ENCODE measurements around the gene GMPPA.
A peak's percentile ranks its signal among the peaks of the same experiment; 100 is the strongest.

Gene GMPPA

DNA sequence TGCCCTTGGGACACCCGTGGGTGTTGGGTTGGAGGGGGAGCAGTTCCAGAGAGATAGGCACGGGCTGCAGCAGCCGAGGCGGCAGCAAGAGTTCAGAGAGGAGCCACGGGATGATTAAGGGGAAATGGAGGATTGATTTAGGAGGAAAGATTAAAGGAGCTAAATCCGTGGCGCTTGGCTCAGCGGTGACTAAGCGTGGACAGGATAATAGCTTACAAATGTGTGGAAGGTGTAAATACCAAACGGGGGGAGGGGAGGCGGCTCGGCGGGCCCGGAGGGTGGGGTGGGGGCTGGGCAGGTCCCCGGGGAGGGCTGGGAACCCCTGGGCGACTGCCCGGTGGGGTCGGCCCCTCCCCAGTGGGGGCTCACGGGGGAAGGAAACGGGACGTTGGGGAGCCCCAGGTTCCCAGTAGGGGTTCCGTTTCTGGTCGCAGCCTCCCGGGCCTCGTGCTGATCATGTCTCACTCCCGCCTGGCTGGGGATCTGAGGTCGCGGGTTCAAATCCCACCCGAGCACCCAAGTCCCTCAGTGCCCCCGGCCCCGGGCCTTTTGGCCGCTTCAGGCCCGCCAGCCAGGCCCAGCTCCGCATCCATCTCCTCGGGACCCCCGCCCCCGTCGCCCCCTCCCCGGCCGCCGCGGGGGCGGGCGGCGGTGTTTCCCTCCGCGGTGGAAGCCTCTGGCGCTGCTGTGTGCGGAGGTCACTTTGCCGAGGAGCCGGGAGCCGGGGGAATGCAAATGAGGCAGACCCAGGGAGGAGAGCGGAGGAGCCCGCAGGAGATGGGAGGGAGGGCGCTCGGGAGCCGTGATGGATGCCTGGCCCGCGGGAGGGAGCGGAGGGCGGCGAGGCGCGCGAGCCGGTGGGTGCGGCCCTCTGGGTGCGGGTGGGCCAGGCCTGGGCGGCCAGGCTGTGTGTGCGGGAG, 23.7 kb downstream of the GMPPA start:
- DNase-seq: peak; percentile 36

GRCh38 chr2:219523031-219523671, 24.5 kb downstream of the GMPPA start:
- no peak for DNase-seq

GRCh38 chr2:219524817-219525216, 26.1 kb downstream of the GMPPA start:
- DNase-seq: no peak

- DNase-seq: peak; percentile 88
These were observed 27.0 kb downstream of the GMPPA start for GRCh38 chr2:219525533-219526232.

GRCh38 chr2:219526320-219527075, 27.8 kb downstream of the GMPPA start:
- no peak for DNase-seq

GRCh38 chr2:219527076-219527394, 28.3 kb downstream of the GMPPA start:
- DNase-seq: no peak

- no peak for DNase-seq
These were observed 28.8 kb downstream of the GMPPA start for GRCh38 chr2:219527472-219527871.

GRCh38 chr2:219530048-219530963, 31.6 kb downstream of the GMPPA start:
- peak; percentile 83 for DNase-seq

DNA sequence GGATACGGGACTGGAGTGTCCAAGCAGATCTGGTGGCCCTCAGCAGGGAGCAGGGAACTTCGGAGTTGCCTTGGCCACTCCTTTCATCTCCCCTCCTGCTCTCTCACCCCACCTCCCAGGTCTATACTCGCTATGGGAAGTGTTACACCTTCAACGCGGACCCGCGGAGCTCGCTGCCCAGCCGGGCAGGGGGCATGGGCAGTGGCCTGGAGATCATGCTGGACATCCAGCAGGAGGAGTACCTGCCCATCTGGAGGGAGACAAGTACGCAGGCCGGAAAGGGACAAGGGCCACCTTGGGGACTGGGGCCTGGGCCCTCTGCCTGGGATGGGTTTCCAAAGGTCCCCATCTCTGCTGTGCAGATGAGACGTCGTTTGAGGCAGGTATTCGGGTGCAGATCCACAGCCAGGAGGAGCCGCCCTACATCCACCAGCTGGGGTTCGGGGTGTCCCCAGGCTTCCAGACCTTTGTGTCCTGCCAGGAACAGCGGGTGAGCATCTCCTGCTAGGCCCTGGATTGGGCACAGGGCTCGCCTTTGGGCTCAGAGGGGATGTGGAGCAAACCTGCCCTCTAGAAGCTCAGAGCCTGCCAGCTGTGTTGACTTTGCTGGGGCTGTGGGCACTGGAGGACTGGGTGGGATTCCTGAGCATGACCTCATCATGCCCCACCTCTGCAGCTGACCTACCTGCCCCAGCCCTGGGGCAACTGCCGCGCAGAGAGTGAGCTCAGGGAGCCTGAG, 33.1 kb downstream of the GMPPA start:
- DNase-seq: no peak

- DNase-seq: no peak
These were observed 33.6 kb downstream of the GMPPA start for GRCh38 chr2:219532378-219532649.

GRCh38 chr2:219533930-219534661, 35.4 kb downstream of the GMPPA start:
- DNase-seq: no peak

DNA sequence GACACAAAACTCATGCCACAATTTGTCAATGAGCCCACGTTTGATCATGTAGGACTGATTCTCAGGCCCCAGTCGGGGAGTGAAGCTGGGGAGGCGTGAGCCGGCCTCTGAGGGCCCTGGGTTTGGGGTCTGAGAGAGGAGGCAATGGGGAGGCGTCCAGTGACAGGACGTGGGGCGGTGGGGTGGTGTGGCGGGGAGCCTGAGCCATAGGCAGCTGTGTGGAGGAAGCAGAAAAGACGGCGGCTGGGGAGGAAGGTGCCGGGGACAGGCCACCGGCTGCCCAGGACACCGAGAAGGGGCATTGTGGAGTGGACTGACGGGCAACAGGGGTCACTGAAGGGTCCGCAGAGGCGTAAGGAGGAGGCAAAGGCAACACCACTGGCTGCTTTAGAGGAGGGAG, 37.7 kb downstream of the GMPPA start:
- DNase-seq: no peak

DNA sequence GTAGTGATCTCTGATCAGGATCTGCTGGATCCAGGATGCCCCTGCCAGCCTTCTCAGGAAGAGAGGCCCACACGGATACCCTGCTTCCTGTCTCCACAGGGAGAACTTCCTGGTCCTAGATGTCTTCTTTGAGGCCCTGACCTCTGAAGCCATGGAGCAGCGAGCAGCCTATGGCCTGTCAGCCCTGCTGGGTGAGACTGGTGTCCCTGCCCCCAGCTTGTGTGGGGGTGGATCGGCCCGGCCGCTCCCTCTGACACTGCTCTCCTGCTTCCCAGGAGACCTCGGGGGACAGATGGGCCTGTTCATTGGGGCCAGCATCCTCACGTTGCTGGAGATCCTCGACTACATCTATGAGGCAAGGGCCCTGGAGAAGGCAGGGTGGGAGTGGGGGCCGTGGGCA, 38.3 kb downstream of the GMPPA start:
- DNase-seq: no peak

- no peak for DNase-seq
These were observed 39.2 kb downstream of the GMPPA start for GRCh38 chr2:219537657-219538488.

DNA sequence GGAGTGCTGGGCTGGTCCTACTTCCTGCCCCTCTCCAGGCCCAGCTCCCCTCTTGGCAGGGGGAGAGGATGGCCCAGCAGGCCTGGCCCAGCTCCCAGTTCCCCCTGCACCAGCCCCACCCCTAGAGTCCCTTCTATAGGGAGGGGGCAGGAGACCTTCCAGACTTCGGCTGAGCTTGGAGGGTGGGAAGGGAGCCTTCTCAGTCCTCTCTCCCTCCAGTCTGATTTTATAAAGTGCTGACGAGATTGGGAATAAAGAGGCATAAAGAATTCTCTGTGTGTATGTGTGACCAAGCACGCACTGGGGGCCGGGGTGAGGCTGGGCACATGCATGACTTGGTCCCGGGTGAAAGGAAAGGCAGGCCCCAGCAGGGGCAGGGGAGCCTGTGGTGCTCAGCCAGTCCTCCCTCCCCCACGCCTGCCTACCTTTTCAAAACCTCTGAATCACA, 39.8 kb downstream of the GMPPA start:
- DNase-seq: no peak

DNA sequence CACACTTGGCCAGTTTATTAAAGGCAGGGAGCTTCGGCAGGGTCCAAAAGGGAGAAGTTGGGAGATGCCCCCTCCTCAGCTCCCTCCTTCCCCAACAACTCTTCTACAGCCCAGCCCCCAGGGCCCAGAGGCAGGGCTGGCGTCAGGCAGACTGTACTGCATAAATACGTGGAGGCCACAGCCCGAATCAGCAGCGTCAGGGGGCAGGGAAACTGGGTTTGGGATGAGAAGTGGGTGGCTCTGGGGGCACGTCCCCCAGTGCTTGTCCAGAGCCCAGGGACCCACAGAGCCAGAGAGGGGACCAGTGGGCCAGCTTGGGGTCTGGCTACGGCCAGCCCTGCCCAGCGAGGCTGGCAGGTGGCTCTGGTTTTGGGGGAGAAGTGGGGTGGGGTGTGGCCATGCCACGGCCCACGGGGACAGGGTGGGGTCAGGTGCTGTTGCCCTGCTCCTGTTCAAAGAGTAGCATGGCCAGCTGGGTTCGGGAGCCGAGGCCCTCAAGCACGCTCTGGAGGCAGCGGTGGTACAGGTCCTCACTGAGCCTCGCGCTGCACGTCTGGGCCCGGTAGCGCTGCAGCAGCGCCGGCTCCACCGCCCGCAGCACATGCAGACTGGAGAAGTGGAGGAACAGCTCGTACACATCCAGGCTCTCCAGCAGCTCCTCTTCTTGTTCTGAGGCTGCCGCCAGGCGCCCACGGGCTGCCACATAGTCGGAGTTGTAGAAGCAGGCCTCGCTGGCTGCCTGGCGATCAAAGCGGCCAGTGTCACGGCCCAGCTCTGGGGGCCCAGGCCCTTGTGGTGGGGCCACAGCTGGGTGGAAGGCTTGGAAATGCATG, 40.5 kb downstream of the GMPPA start:
- no peak for DNase-seq

- DNase-seq: no peak
These were observed 41.4 kb downstream of the GMPPA start for GRCh38 chr2:219539926-219540678.
